GM12891 (cell line): Measurements from ENCODE around the gene FGFR2.

ENCODE experiments used
- POLR2A ChIP-seq: IDR thresholded peaks from 2 replicates; pipeline ENCODE4 v1.6.1; 2011; ENCODE audit warnings: low read depth, low read length, control low read depth
- POLR2AphosphoS5 ChIP-seq: IDR thresholded peaks from 2 replicates; pipeline ENCODE4 v1.6.1; 2011; ENCODE audit warnings: low read depth, low read length, control low read depth

GRCh38 chr10:121589553-121589952 is 8.7 kb downstream of the FGFR2 start:
- TF ChIP-seq POLR2AphosphoS5 (no peak), POLR2A (no peak)
